Measurements from ENCODE around the gene GRID2.

DNA sequence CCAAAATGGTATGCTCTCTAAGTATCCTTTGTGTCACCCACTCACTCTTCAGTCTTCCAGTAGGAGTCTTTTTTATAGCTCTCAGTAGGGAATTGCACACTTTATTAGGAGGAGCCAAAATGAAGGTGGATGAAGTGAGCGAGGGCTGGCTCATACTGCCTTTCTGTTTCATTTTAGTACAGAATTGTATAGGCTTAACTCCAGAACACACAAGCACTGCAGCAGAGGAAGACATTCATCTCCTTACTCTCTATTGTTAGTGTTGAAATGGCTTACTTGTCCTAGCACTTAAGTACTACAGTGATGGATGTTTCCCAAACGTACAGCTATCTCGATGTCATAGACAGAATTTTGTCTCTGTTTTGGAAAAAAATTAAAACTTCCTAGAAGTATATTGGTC is 1197.5 kb downstream of the GRID2 start:
- TF ChIP-seq TAF1 (IDR thresholded peaks at IDR 0.05; ENCODE audit: borderline replicate concordance, low read depth, low read length) (no peak), POLR2A (IDR thresholded peaks at IDR 0.05; ENCODE audit: low read depth, low read length) (no peak)
